ENCODE results near the gene TSHB. TPM values are rescaled to one million over a fixed set of nuclear protein-coding genes. Genes with fewer than 3 reads are reported as not detected.

The TSHB gene
- total RNA-seq, 6 experiments from 2014 or later, result not detected

- Histone ChIP-seq H3K27me3 (no peaks in the 10 kb centered on the region), H3K9me3 (no peaks in the 10 kb centered on the region), H3K27ac (no peak overlapping the region), H3K4me3 (no peak overlapping the region), H3K4me1 (no peaks in the 10 kb centered on the region), H3K36me3 (no peaks in the 10 kb centered on the region)
- WGBS (ENCODE audit: insufficient coverage, low coverage, low lambda C conversion rate, missing lambda C conversion rate), result 70% methylated on average over 4 of the region's 4 CpGs
- ATAC-seq (no peak), DNase-seq (no peak)
- intact Hi-C loops (cut with DNase I), result no loop called here
- TF ChIP-seq CTCF (IDR thresholded peaks at IDR 0.05) (no peak), POLR2A (IDR thresholded peaks at IDR 0.05) (no peak)
These were observed 46.8 kb downstream of the TSHB start for GRCh38 chr1:115076384-115076915.

GRCh38 chr1:115077286-115077983, 47.8 kb downstream of the TSHB start:
- ATAC-seq, result no peak
- H3K4me1 ChIP-seq, result no peaks in the 10 kb centered on the region
- no peak for TF ChIP-seq CTCF (IDR thresholded peaks at IDR 0.05)
- H3K36me3 ChIP-seq, result no peaks in the 10 kb centered on the region
- no peak for DNase-seq
- H3K9me3 ChIP-seq, result no peaks in the 10 kb centered on the region
- intact Hi-C loops (cut with DNase I), result no loop called here
- H3K4me3 ChIP-seq, result no peak overlapping the region
- H3K27ac ChIP-seq, result no peak overlapping the region
- WGBS (ENCODE audit: insufficient coverage, low coverage, low lambda C conversion rate, missing lambda C conversion rate), result 84% methylated on average over 5 of the region's 5 CpGs
- no peaks in the 10 kb centered on the region for H3K27me3 ChIP-seq

- 57% methylated on average over 1 of the region's 1 CpG for WGBS (ENCODE audit: insufficient coverage, low coverage, low lambda C conversion rate, missing lambda C conversion rate)
- intact Hi-C loops (cut with DNase I), result no loop called here
These were observed 48.3 kb downstream of the TSHB start for GRCh38 chr1:115077984-115078330.

GRCh38 chr1:115078708-115079107, 49.1 kb downstream of the TSHB start:
- 81% methylated on average over 4 of the region's 4 CpGs for WGBS (ENCODE audit: insufficient coverage, low coverage, low lambda C conversion rate, missing lambda C conversion rate)
- intact Hi-C loops (cut with DNase I), result no loop called here
- H3K27me3 ChIP-seq, result no peaks in the 10 kb centered on the region
- H3K36me3 ChIP-seq, result no peaks in the 10 kb centered on the region
- TF ChIP-seq CTCF (IDR thresholded peaks at IDR 0.05) (no peak), POLR2A (IDR thresholded peaks at IDR 0.05) (no peak)
- ATAC-seq, result no peak
- no peaks in the 10 kb centered on the region for H3K4me1 ChIP-seq
- no peak for DNase-seq
- no peak overlapping the region for H3K4me3 ChIP-seq
- H3K9me3 ChIP-seq, result no peaks in the 10 kb centered on the region
- H3K27ac ChIP-seq, result no peak overlapping the region

More at GRCh38 chr1:115077984-115078330, 48.3 kb downstream of the TSHB start:
- no peak for ATAC-seq
- no peaks in the 10 kb centered on the region for H3K9me3 ChIP-seq
- H3K27me3 ChIP-seq, result no peaks in the 10 kb centered on the region
- no peak overlapping the region for H3K4me3 ChIP-seq
- no peaks in the 10 kb centered on the region for H3K36me3 ChIP-seq
- DNase-seq, result no peak
- no peak overlapping the region for H3K27ac ChIP-seq
- no peaks in the 10 kb centered on the region for H3K4me1 ChIP-seq
- TF ChIP-seq POLR2A (IDR thresholded peaks at IDR 0.05), result no peak
- TF ChIP-seq CTCF (IDR thresholded peaks at IDR 0.05), result no peak

Measured in right lobe of liver (tissue), 6 donors.